Natural killer cell (primary cell): Measurements from ENCODE around the gene CDH23. TPM values are rescaled to one million over a fixed set of nuclear protein-coding genes. Genes with fewer than 3 reads are reported as not detected.

Source experiments
- ATAC-seq, 3 donors: fragments of 150-1000 bp in 2 of 3; fragments of 200-7000 bp in 1 of 3; cut with Tn5 transposase; 1 replicate in 1 of 3; 2 replicates in 2 of 3; pipeline ENCODE4 v1.10.0; 2021; ENCODE audit warnings: mild to moderate bottlenecking in 2 of 3, moderate library complexity in 2 of 3
- DNase-seq, 2 donors: peaks; one replicate each; pipeline versions ENCODE4 v3.0.0 to v3.0.0-alpha.2; 2013 to 2021; ENCODE audit warnings: mixed read lengths in 1 of 2
- H3K27ac ChIP-seq: one replicate; pipeline ENCODE4 v1.5.1; 2013; ENCODE audit warnings: mild to moderate bottlenecking, low read length
- H3K27me3 ChIP-seq: one replicate; pipeline ENCODE4 v1.6.1; 2013; ENCODE audit warnings: low read length; ENCODE audit not compliant: control insufficient read depth, insufficient read depth
- H3K36me3 ChIP-seq: one replicate; pipeline ENCODE4 v1.6.1; 2013; ENCODE audit warnings: low read length; ENCODE audit not compliant: control insufficient read depth, insufficient read depth
- H3K4me1 ChIP-seq: one replicate; pipeline ENCODE4 v1.6.1; 2013; ENCODE audit warnings: low read length; ENCODE audit not compliant: control insufficient read depth, insufficient read depth
- H3K4me3 ChIP-seq: one replicate; pipeline ENCODE4 v1.5.1; 2013; ENCODE audit warnings: low read length
- H3K9me3 ChIP-seq: one replicate; pipeline ENCODE4 v1.6.1; 2013; ENCODE audit warnings: low read length; ENCODE audit not compliant: control insufficient read depth, insufficient read depth
- H3K27ac Mint-ChIP-seq, 2 donors: one replicate each; pipeline ENCODE4 v1.8.0; 2022; ENCODE audit warnings: mild to moderate bottlenecking in 2 of 2, mixed read lengths in 2 of 2, moderate library complexity in 1 of 2
- H3K27me3 Mint-ChIP-seq, 2 donors: one replicate each; pipeline ENCODE4 v1.8.0; 2022; ENCODE audit warnings: low read depth in 2 of 2, mixed read lengths in 2 of 2
- H3K36me3 Mint-ChIP-seq: one replicate; pipeline ENCODE4 v1.8.0; 2022; ENCODE audit warnings: mixed read lengths
- H3K4me1 Mint-ChIP-seq, 2 donors: one replicate each; pipeline ENCODE4 v1.8.0; 2022; ENCODE audit warnings: mixed read lengths in 2 of 2
- H3K4me3 Mint-ChIP-seq: one replicate; pipeline ENCODE4 v1.8.0; 2022; ENCODE audit warnings: mild to moderate bottlenecking, moderate library complexity, mixed read lengths
- H3K9me3 Mint-ChIP-seq, 2 donors: one replicate each; pipeline ENCODE4 v1.8.0; 2022; ENCODE audit warnings: mixed read lengths in 2 of 2
- CTCF ChIP-seq: fragments of 200-600 bp; IDR thresholded peaks from one replicate; pipeline ENCODE4 v1.8.0; 2022; ENCODE audit warnings: antibody characterized with exemption
- WGBS: methylation state at CpG from one replicate; pipeline ENCODE4 v1.1.7; 2013; ENCODE audit warnings: missing lambda C conversion rate; ENCODE audit not compliant: insufficient coverage; 5-methylcytosine and 5-hydroxymethylcytosine counted together
- intact Hi-C: fragments of 100-400 bp; cut with micrococcal nuclease; formaldehyde crosslinking; loops from one replicate; pipeline ENCODE4 v1.14.2; 2022
- total RNA-seq, 4 donors: library from RNA; stranded (reverse); fragments of 120-200 nt in 1 of 4; gene quantifications; one replicate each; pipeline versions ENCODE4 v1.2.3 to v1.2.4, GENCODE V29; 2013 to 2022

Gene CDH23
- total RNA-seq, 3 donors from 2014 or later (not counting 1 experiment from before 2014, with no cell fraction given) = 1.2 to 6.0 (median 4.3) TPM

GRCh38 chr10:71748671-71749191 is 352.0 kb downstream of the CDH23 start:
- Histone ChIP-seq H3K4me3 (no peak overlapping the region), H3K9me3 (no peaks in the 10 kb centered on the region), H3K27me3 (no peaks in the 10 kb centered on the region), H3K27ac (peak overlapping the region; percentile 81), H3K36me3 (peaks cover 40% of the 10 kb centered on the region), H3K4me1 (peaks cover 99% of the 10 kb centered on the region)
- H3K27ac Mint-ChIP-seq = peak overlapping the region; percentile 96
- H3K27me3 Mint-ChIP-seq = no peaks in the 10 kb centered on the region
- no peaks in the 10 kb centered on the region for H3K9me3 Mint-ChIP-seq
- intact Hi-C loops = loop anchor here (2.0 kb wide), 2 partner anchors 20 to 22 kb away; no protein-coding TSS in a partner anchor
- DNase-seq (peak; percentile 52 to 90), ATAC-seq (peak; percentile 75 to 88 (median 80))
- WGBS = under 1% methylated on average over 15 of the region's 15 CpGs
- no peaks in the 10 kb centered on the region for H3K36me3 Mint-ChIP-seq
- H3K4me1 Mint-ChIP-seq = peaks cover 87 to 95% of the 10 kb centered on the region in 2 donors
- H3K4me3 Mint-ChIP-seq = peak overlapping the region; percentile 84
- TF ChIP-seq CTCF = no peak

- Mint-ChIP-seq H3K4me3 (peak overlapping the region; percentile 84), H3K27me3 (no peaks in the 10 kb centered on the region), H3K36me3 (no peaks in the 10 kb centered on the region), H3K9me3 (no peaks in the 10 kb centered on the region), H3K4me1 (peaks cover 84 to 96% of the 10 kb centered on the region in 2 donors), H3K27ac (peak overlapping the region; percentile 96)
- H3K9me3 ChIP-seq = no peaks in the 10 kb centered on the region
- peak overlapping the region; percentile 81 for H3K27ac ChIP-seq
- H3K36me3 ChIP-seq = peaks cover 46% of the 10 kb centered on the region
- ATAC-seq = peak in 1 of 3 donors; percentile 3
- TF ChIP-seq CTCF = no peak
- peaks cover 99% of the 10 kb centered on the region for H3K4me1 ChIP-seq
- intact Hi-C loops = loop anchor here (2.0 kb wide), 2 partner anchors 19 to 23 kb away; no protein-coding TSS in a partner anchor
- no peaks in the 10 kb centered on the region for H3K27me3 ChIP-seq
- 50% methylated on average over 4 of the region's 4 CpGs for WGBS
- DNase-seq = peak in 1 of 2 donors; percentile 50
- no peak overlapping the region for H3K4me3 ChIP-seq
Measured at GRCh38 chr10:71749396-71749795, 352.7 kb downstream of the CDH23 start.

DNA sequence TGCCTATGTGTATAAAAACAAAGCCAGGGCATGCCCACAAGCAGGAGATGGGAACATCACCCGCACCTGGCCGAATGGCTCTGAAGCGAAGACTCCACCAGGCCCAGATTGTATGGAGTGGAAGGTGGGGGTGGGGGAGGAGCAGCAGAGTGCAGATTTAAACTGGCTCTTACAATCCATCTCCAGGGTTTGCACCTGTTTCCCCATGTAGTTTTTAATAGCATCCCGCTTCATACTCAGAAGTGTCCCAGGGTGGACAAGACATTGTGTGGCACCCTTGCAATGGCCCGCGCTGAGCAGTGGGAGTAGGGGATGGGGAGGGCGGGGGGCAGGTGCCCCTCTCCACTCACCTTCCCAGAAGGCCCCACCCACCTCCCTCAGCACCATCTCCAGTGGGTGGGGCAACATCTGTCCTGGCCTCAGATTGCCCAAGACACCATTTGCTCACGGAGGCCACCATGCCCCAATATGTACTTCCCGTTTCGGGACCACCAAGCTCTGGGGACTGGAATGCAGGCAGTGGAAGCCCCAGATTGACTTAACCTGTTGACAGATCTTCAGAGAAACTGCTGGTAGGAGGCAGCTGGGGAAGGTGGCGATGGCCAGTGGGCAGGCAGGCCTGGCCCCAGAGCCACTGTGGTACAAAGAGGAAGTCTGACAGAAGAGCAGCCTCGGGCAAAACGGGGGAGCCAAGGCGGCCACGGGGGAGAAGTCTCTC is 353.6 kb downstream of the CDH23 start:
- H3K9me3 Mint-ChIP-seq = no peaks in the 10 kb centered on the region
- H3K36me3 ChIP-seq = peaks cover 55% of the 10 kb centered on the region
- H3K4me3 Mint-ChIP-seq = peak overlapping the region; percentile 65
- DNase-seq (no peak), ATAC-seq (no peak)
- intact Hi-C loops = no loop called here
- H3K4me3 ChIP-seq = no peak overlapping the region
- H3K27me3 ChIP-seq = no peaks in the 10 kb centered on the region
- no peaks in the 10 kb centered on the region for H3K9me3 ChIP-seq
- peak overlapping the region; percentile 96 for H3K27ac Mint-ChIP-seq
- H3K27me3 Mint-ChIP-seq = no peaks in the 10 kb centered on the region
- 39% methylated on average over 12 of the region's 15 CpGs for WGBS
- no peaks in the 10 kb centered on the region for H3K36me3 Mint-ChIP-seq
- TF ChIP-seq CTCF = no peak
- peak overlapping the region; percentile 81 for H3K27ac ChIP-seq
- H3K4me1 Mint-ChIP-seq = peaks cover 78 to 93% of the 10 kb centered on the region in 2 donors
- H3K4me1 ChIP-seq = peaks cover 99% of the 10 kb centered on the region
